ENCODE measurements around the gene NSUN5. TPM values are rescaled to one million over a fixed set of nuclear protein-coding genes. Genes with fewer than 3 reads are reported as not detected.
"Not testable (repeated sequence)": the region's sequence is repeated elsewhere in the genome, so short reads cannot be mapped to it uniquely, and the experiment has no call there.

Gene NSUN5
- total and polyA plus RNA-seq, 2 experiments from 2014 or later = 45.0 to 46.7 TPM

GRCh38 chr7:73304071-73304470 lies 4.6 kb downstream of the NSUN5 start:
- Histone ChIP-seq H3K9me3 (ENCODE audit: low read depth) (no peaks in the 10 kb centered on the region), H3K4me1 (ENCODE audit: low read depth) (no peaks in the 10 kb centered on the region), H3K4me3 (no peak overlapping the region), H3K27ac (no peak overlapping the region), H3K27me3 (no peaks in the 10 kb centered on the region), H3K36me3 (no peaks in the 10 kb centered on the region)
- TF ChIP-seq, protein P1, sequence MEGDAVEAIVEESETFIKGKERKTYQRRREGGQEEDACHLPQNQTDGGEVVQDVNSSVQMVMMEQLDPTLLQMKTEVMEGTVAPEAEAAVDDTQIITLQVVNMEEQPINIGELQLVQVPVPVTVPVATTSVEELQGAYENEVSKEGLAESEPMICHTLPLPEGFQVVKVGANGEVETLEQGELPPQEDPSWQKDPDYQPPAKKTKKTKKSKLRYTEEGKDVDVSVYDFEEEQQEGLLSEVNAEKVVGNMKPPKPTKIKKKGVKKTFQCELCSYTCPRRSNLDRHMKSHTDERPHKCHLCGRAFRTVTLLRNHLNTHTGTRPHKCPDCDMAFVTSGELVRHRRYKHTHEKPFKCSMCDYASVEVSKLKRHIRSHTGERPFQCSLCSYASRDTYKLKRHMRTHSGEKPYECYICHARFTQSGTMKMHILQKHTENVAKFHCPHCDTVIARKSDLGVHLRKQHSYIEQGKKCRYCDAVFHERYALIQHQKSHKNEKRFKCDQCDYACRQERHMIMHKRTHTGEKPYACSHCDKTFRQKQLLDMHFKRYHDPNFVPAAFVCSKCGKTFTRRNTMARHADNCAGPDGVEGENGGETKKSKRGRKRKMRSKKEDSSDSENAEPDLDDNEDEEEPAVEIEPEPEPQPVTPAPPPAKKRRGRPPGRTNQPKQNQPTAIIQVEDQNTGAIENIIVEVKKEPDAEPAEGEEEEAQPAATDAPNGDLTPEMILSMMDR (IDR thresholded peaks at IDR 0.05; ENCODE audit: low read depth, low read length) = no peak
- DNase-seq (ENCODE audit: low read depth in 1 of 2, low spot score in 1 of 2) = no peak

- H3K27me3 ChIP-seq = no peaks in the 10 kb centered on the region
- no peak overlapping the region for H3K4me3 ChIP-seq
- no peaks in the 10 kb centered on the region for H3K9me3 ChIP-seq (ENCODE audit: low read depth)
- no peaks in the 10 kb centered on the region for H3K4me1 ChIP-seq (ENCODE audit: low read depth)
- H3K36me3 ChIP-seq = no peaks in the 10 kb centered on the region
- TF ChIP-seq, protein P1 (IDR thresholded peaks at IDR 0.05; ENCODE audit: low read depth, low read length) = no peak
- no peak overlapping the region for H3K27ac ChIP-seq
- DNase-seq (ENCODE audit: low read depth in 1 of 2, low spot score in 1 of 2) = no peak
Measured at GRCh38 chr7:73303546-73303945, 5.1 kb downstream of the NSUN5 start.

DNA sequence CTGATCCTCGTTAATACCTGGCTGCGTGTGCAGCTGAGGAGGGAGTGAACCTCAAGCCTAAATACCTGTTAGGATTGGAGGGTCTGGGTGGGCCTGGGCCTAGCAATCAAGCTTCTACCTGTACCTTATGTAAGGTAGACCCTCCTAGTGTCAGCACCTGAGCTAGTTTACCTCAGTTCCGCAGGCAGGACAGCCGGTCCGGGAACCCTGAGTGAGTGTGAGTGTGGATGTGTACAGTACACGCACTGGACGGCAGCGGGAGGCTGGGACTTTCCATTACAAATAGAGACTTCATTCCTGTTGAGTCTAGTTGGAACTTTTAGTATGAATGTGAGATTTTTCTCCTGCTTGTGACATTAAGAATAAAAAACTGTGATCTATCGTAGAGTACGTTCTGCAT lies 5.8 kb downstream of the NSUN5 start:
- not testable (repeated sequence) for H3K9me3 ChIP-seq (ENCODE audit: low read depth); DNase-seq (ENCODE audit: low read depth in 1 of 2, low spot score in 1 of 2); H3K4me1 ChIP-seq (ENCODE audit: low read depth); H3K36me3 ChIP-seq; H3K27me3 ChIP-seq; H3K27ac ChIP-seq; H3K4me3 ChIP-seq

DNA sequence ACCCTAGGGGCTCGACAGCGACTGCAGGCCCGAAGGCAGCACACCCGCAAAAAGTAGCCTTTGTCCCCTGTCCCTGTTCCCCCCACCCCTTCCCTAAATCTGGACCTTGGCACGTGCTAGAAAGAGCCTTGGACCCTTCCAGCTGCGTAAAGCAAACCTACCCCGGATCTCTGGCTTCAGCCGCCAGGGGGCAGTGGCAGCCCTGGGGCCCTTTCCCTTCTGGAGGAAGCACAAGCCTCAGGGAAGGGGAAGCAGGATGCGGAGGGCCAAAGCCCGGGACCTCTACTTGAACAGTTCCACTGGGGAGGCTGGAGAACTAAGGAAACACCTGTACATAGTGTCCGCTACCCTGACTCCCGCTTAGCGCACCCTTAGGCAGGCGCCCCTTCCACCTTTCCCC lies 7.5 kb downstream of the NSUN5 start:
- H3K36me3 ChIP-seq; H3K9me3 ChIP-seq (ENCODE audit: low read depth): not testable (repeated sequence)

DNA sequence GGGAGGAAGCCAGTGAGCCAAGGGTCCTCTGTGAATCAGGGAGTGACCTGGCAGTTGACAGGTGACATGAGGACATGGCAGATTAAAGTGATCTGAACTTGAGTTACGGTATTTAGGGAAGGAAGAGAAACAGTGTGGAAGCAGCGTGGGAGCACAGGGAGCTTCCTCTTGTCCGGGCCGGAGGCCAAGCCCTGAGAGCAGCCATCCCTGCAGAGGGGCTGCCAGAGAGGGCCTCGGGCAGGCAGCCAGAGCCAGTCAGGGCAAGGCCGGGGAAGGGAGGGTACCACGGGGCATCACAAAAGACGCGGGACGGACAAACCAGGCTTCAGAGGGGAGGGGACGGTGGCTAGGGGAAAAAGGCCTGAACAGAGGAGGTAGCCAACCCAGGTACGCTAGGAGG lies 8.8 kb downstream of the NSUN5 start:
- not testable (repeated sequence) for H3K9me3 ChIP-seq (ENCODE audit: low read depth); H3K27ac ChIP-seq; H3K36me3 ChIP-seq; DNase-seq (ENCODE audit: low read depth in 1 of 2, low spot score in 1 of 2); H3K27me3 ChIP-seq; H3K4me1 ChIP-seq (ENCODE audit: low read depth); H3K4me3 ChIP-seq

More for the DNA sequence above, 7.5 kb downstream of the NSUN5 start:
- H3K4me1 ChIP-seq (ENCODE audit: low read depth); DNase-seq (ENCODE audit: low read depth in 1 of 2, low spot score in 1 of 2); H3K27ac ChIP-seq; H3K27me3 ChIP-seq; H3K4me3 ChIP-seq: not testable (repeated sequence)

DNA sequence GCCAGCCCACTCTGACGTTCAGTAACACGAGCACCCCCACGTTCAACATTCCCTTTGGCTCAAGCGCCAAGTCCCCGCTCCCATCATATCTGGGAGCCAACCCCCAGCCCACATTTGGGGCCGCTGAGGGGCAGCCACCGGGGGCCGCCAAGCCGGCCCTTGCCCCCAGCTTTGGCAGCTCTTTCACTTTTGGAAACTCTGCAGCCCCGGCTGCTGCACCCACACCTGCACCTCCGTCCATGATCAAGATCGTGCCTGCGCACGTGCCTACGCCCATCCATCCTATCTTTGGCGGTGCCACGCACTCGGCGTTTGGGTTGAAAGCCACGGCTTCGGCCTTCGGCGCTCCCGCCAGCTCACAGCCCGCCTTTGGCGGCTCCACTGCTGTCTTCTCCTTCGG lies 10.9 kb downstream of the NSUN5 start:
- not testable (repeated sequence) for H3K27me3 ChIP-seq; H3K36me3 ChIP-seq; H3K4me1 ChIP-seq (ENCODE audit: low read depth); H3K27ac ChIP-seq; DNase-seq (ENCODE audit: low read depth in 1 of 2, low spot score in 1 of 2); H3K4me3 ChIP-seq; H3K9me3 ChIP-seq (ENCODE audit: low read depth)

GRCh38 chr7:73297235-73297634 lies 11.4 kb downstream of the NSUN5 start:
- not testable (repeated sequence) for H3K27ac ChIP-seq; H3K4me1 ChIP-seq (ENCODE audit: low read depth); H3K9me3 ChIP-seq (ENCODE audit: low read depth); H3K27me3 ChIP-seq; H3K4me3 ChIP-seq; H3K36me3 ChIP-seq; DNase-seq (ENCODE audit: low read depth in 1 of 2, low spot score in 1 of 2)

GRCh38 chr7:73277210-73277609 lies 31.4 kb downstream of the NSUN5 start:
- H3K4me1 ChIP-seq (ENCODE audit: low read depth); H3K36me3 ChIP-seq; H3K27me3 ChIP-seq; H3K4me3 ChIP-seq; DNase-seq (ENCODE audit: low read depth in 1 of 2, low spot score in 1 of 2); H3K27ac ChIP-seq; H3K9me3 ChIP-seq (ENCODE audit: low read depth): not testable (repeated sequence)

GRCh38 chr7:73267813-73268212 lies 40.8 kb downstream of the NSUN5 start:
- H3K36me3 ChIP-seq; H3K27ac ChIP-seq; DNase-seq (ENCODE audit: low read depth in 1 of 2, low spot score in 1 of 2); H3K9me3 ChIP-seq (ENCODE audit: low read depth); H3K4me1 ChIP-seq (ENCODE audit: low read depth); H3K4me3 ChIP-seq; H3K27me3 ChIP-seq: not testable (repeated sequence)

- H3K4me3 ChIP-seq = not testable (repeated sequence)
Measured at GRCh38 chr7:73266719-73267368, 41.8 kb downstream of the NSUN5 start.

DNA sequence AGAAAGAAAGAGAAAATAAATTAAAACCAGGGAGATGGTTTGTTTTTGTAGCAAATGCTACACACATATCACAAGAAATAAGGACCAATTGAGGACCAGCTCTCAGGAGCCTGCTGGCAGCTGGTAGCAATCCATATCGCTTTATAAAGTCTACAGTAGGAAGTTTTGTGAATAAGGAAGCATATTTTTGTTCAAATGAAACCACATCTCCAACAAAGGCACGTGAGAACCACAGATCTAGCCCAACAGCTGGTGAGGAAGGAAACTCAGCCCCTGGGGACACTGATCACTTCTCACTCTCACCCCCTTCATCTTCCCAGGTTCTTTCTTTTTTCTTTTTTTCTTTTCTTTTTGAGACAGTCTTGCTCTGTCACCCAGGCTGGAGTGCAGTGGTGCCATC lies 46.2 kb downstream of the NSUN5 start:
- H3K4me3 ChIP-seq; H3K4me1 ChIP-seq (ENCODE audit: low read depth); H3K9me3 ChIP-seq (ENCODE audit: low read depth); DNase-seq (ENCODE audit: low read depth in 1 of 2, low spot score in 1 of 2); H3K27ac ChIP-seq; H3K27me3 ChIP-seq; H3K36me3 ChIP-seq: not testable (repeated sequence)

More at GRCh38 chr7:73266719-73267368, 41.8 kb downstream of the NSUN5 start:
- H3K4me1 ChIP-seq (ENCODE audit: low read depth); H3K27ac ChIP-seq; DNase-seq (ENCODE audit: low read depth in 1 of 2, low spot score in 1 of 2); H3K9me3 ChIP-seq (ENCODE audit: low read depth); H3K36me3 ChIP-seq; H3K27me3 ChIP-seq: not testable (repeated sequence)

Data from cardiac muscle cell (in vitro differentiated cells and primary cell).